HG03135 (cell line): Measurements from ENCODE around the gene CEP164.

ENCODE experiments used
- ATAC-seq: cut with Tn5 transposase; IDR thresholded peaks from one replicate; pipeline ENCODE4 v1.9.1; 2021; ENCODE audit warnings: mild to moderate bottlenecking, moderate library complexity; ENCODE audit not compliant: unreplicated experiment

CEP164 gene

DNA sequence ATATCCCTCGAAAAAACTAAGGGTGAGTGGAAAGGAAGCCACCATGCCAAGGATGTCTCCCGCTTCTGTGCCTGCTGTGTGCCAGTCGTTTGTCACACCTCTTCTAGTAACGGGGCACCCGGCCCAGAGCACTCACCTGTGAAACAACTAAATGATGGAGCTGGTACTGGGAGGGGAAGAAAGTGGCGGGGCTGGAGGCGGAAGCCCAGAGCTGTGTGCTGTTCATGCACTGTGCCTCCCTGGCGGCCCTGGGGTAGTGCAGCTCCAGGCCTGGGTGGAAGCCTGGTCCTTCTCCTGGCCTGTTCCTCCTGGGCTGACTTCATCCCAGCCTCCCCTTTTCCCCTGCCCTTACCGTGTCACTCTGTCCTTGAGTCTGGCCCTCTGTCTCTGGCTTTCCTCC lies 130.2 kb downstream of the CEP164 start:
- no peak for ATAC-seq

DNA sequence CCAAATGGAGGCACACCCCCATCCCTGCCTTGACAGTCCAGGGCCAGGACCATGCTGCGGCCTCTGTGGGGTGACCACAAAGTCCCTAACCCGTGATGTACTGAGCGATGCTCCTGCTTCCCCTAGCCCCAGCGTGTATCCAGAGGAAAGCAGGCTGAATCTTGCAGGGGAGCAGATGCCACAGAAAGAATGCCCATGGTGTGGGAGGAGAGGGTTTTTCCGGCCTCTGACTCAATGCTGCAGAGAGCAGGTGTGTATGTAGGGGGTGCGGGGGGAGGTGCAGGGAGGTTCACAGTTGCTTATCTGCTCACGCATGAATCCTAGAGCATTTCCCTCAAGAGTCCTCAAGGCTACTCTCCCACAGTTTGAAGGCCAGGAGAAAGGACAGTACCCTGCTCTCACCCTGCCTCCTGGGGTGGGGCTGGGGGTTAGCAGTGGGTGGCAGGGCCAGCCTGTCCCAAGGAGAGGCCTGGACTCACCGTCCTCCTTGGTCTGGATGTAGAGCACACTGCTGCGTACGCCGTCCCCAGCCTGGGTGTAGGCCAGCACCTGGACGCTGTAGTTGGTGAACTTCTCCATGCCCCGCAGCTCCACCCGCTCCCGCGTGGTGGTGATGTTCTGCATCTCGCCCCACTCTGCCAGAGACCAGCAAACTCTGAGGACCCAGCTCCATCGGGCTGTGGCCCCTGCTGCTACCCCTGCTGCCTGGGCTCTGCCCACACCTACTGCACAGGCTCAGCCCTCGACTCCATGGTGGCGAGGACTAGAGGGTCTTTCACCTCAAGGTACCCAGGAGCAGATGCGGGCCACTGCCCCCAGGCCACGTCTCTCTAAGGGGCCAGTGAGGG lies 130.8 kb downstream of the CEP164 start:
- ATAC-seq = no peak

DNA sequence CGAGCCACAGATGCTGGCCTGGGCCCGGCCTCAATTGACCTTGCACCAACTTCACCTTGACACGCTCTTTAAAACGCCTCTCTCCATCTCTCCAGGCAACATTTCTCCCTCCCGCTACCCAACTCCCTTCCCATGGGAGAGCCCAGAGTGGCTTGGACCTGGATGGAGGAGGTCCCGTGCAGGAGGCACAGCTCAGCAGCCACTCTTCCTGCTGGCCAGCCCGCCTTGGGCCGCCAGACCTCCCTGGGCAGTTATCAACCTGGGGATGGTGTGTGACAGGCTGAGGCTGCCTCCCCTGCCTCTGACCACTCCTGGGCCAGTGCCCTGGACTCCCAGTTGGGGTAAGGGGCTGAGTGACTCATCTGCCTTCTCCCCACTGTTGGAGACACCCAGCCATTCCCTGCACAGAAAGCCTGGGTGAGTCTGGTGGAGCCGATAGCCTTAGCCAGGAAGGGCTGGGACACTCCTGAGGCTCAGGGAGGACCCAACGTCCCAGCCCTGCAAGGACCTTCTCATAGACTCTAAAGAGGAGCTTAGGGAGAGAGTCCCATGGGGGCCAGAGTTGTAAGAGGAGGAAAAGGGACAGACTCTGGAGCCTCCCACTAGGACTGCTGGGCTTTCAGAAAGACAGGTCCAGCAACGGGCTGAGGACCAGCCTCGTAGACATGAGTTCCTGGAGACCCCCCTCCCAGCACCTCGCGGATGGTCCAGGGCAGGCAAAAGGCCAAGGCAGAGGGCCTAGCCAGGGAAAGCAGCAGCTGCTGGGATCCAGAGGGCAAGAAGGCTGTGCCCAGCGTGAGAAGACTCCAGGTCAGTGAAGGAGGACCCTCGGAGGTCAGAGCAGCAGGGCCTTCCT lies 131.7 kb downstream of the CEP164 start:
- ATAC-seq = no peak

DNA sequence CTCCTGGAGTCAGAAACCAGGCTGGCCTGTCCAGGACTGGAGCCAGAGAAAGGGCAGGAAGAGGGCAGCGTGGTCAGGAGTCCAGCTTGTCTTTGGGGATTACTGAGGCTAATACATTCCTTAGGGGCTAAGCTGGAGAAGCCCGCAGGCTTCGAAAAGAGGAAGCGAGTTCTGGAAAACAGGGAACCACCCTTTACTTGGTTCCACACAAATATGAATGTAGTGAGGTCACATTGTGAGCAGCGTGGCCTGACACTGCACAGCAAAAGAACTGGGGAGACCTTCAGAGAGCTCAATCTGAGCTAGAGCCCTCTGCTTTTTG lies 132.3 kb downstream of the CEP164 start:
- no peak for ATAC-seq

DNA sequence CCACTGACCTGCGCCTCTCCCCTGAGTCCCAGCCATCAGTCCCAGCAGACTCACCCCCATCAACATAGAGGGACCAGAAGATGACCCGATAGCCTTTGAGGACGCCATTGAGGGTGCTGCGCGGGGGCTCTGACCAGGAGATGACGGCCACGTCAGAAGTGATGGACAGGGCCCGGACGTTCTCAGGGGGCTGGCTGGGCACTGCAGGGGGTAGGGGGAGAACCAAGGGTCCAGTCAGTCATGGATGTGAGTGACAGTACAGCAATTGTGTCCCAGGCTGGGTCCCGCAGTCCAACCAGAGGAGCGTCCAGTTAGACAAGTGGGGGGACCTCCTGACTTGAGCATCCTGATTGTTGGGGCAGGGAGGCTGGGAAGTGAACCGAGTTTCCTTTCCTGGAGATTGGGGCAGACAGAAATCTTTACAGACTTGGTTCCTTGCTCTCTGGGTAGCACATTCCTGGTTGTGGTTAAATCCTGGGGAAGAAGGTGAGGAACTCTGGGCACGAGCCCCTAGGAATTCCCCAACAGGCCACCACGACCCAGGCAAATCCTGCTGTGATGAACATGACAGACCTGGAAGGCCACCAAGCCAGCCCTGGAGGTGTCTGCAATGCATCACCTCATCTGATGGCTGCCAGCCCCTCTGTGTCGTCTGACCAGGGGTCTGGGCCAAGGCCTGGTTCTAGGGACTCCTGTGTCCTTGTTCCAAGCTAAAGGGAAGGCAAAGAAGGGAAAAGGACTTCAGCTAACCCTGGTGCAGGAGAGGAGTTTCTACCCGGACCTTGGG lies 133.9 kb downstream of the CEP164 start:
- no peak for ATAC-seq

DNA sequence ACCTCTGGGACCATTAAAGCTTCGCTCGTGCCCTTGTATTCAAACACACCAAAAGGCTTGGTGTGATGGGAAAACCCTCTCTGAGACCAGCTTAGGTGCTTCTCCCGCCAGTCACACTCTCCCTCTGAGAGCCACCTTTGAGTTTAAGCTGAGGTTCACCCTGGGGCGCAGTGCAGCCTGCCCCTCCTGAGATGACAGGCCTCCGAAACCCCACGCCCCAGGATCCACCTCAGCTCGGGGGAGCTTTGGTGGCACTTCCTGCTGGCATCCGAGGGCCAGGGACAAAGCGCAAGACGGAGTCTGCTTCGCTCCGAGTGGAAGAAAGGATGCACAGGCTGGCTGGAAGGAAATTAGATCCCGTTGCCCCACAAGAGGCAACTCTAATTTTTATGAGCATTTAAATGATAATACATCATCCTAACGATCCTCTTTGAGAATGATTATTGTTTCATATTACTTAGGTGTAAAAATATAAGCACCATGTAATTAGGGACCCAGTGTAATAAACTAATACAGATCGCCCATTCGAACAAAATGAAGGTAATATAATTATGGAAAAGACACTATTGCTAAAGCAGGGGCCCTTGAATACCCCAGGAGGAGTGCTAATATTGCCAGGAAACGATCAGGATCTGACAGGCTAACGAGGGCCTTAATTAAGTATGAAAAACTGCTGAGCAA lies 134.7 kb downstream of the CEP164 start:
- no peak for ATAC-seq

DNA sequence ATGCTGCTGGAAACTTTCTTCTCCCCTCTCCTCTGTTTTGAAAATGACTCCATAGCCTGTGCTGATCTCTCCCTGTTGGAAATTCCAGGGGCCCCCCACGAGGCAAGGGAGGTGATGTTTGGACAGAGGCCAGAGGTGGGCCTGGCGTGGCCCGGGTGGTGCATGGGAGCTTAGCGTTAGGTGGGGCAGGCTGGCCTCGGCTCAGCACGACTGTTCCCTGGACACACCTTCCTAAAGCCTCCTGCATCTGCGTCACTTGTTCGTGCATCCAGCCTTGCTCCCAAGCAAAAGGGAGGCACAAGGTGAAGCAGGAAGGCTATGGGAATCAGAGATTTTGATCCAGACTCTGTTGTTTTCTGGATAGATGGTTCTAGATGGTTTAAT lies 135.2 kb downstream of the CEP164 start:
- ATAC-seq = no peak
